HEK293T (cell line): ENCODE results near the gene POLR1F.

Experiments
- CTCF ChIA-PET: fragments of 350-600 bp; formaldehyde crosslinking; extraction: SDS; loops from one replicate; lab custom pipeline; 2021; ENCODE audit warnings: antibody characterized with exemption, inconsistent platforms; lab: Yijun Ruan, JAX
- POLR2A ChIA-PET: fragments of 350-600 bp; formaldehyde crosslinking; extraction: SDS; loops from one replicate; lab custom pipeline; 2020; ENCODE audit warnings: antibody characterized with exemption, inconsistent platforms; lab: Yijun Ruan, JAX
- DNase-seq: peaks from one replicate; pipeline ENCODE4 v3.0.0; 2012; ENCODE audit warnings: mixed read lengths; ENCODE audit errors: extremely low spot score
- ARNT ChIP-seq: fragments of 450-650 bp; IDR thresholded peaks from 2 replicates; pipeline ENCODE4 v1.6.1; 2017; ENCODE audit warnings: mild to moderate bottlenecking
- BHLHE40 ChIP-seq: fragments of 450-650 bp; IDR thresholded peaks from 2 replicates; pipeline ENCODE4 v1.6.1; 2016; ENCODE audit warnings: mild to moderate bottlenecking, moderate library complexity, borderline replicate concordance
- CTBP1 ChIP-seq: fragments of 450-650 bp; IDR thresholded peaks from 2 replicates; pipeline ENCODE4 v1.6.1; 2016; ENCODE audit warnings: borderline replicate concordance
- ELF4 ChIP-seq: fragments of 450-650 bp; IDR thresholded peaks from 2 replicates; pipeline ENCODE4 v1.6.1; 2017; ENCODE audit warnings: antibody characterized with exemption
- FOXA1 ChIP-seq: fragments of 450-650 bp; IDR thresholded peaks from 2 replicates; pipeline ENCODE4 v1.6.1; 2016; ENCODE audit warnings: mild to moderate bottlenecking
- FOXK2 ChIP-seq: fragments of 450-650 bp; IDR thresholded peaks from 2 replicates; pipeline ENCODE4 v1.6.1; 2016; ENCODE audit warnings: mild to moderate bottlenecking
- FOXM1 ChIP-seq: fragments of 450-650 bp; IDR thresholded peaks from 2 replicates; pipeline ENCODE4 v1.6.1; 2017; ENCODE audit warnings: mild to moderate bottlenecking, borderline replicate concordance
- HDGF ChIP-seq: fragments of 450-650 bp; IDR thresholded peaks from 2 replicates; pipeline ENCODE4 v1.6.1; 2017; ENCODE audit warnings: antibody characterized with exemption, borderline replicate concordance
- L3MBTL2 ChIP-seq: fragments of 450-650 bp; conservative IDR thresholded peaks from 2 replicates; pipeline ENCODE4 v1.6.1; 2016; ENCODE audit warnings: mild to moderate bottlenecking
- LEF1 ChIP-seq: fragments of 450-650 bp; IDR thresholded peaks from 2 replicates; pipeline ENCODE4 v1.6.1; 2017; ENCODE audit warnings: mild to moderate bottlenecking, borderline replicate concordance
- NFRKB ChIP-seq: fragments of 450-650 bp; IDR thresholded peaks from 2 replicates; pipeline ENCODE4 v1.6.1; 2016; ENCODE audit warnings: mild to moderate bottlenecking, moderate library complexity
- PKNOX1 ChIP-seq: fragments of 450-650 bp; IDR thresholded peaks from 2 replicates; pipeline ENCODE4 v1.6.1; 2016
- SP1 ChIP-seq: fragments of 450-650 bp; IDR thresholded peaks from 2 replicates; pipeline ENCODE4 v1.6.1; 2017
- SUZ12 ChIP-seq: fragments of 450-650 bp; IDR thresholded peaks from 2 replicates; pipeline ENCODE4 v1.6.1; 2016; ENCODE audit warnings: mild to moderate bottlenecking
- TARDBP ChIP-seq: fragments of 450-650 bp; IDR thresholded peaks from 2 replicates; pipeline ENCODE4 v1.6.1; 2016
- ZNF384 ChIP-seq: fragments of 450-650 bp; IDR thresholded peaks from 2 replicates; pipeline ENCODE4 v1.6.1; 2016

Gene POLR1F

GRCh38 chr7:19674266-19674960, 34.4 kb downstream of the POLR1F start:
- no peak for TF ChIP-seq FOXA1
- no peak for TF ChIP-seq CTBP1
- TF ChIP-seq SP1: no peak
- TF ChIP-seq NFRKB: no peak
- TF ChIP-seq FOXK2: no peak
- no peak for TF ChIP-seq ELF4
- no peak for TF ChIP-seq HDGF
- TF ChIP-seq ARNT: no peak
- no peak for TF ChIP-seq BHLHE40
- DNase-seq: no peak
- ChIA-PET CTCF (interaction anchor here (0.6 kb wide), 1 partner anchor 566 kb away, joined by 4 read pairs; no protein-coding TSS in a partner anchor), POLR2A (no interaction called here)

GRCh38 chr7:19670806-19671205, 38.0 kb downstream of the POLR1F start:
- DNase-seq: no peak
- ChIA-PET POLR2A (no interaction called here), CTCF (no interaction called here)
- no peak for TF ChIP-seq LEF1

- ChIA-PET CTCF (interaction anchor here (1.0 kb wide), 1 partner anchor 543 kb away, joined by 3 read pairs; no protein-coding TSS in a partner anchor), POLR2A (no interaction called here)
- TF ChIP-seq FOXK2 (no peak), LEF1 (no peak), NFRKB (no peak), BHLHE40 (no peak), HDGF (no peak), FOXA1 (no peak), FOXM1 (no peak), ZNF384 (no peak), L3MBTL2 (no peak), TARDBP (no peak), SUZ12 (no peak), CTBP1 (no peak), ARNT (no peak), SP1 (no peak), PKNOX1 (no peak), ELF4 (no peak)
- peak; percentile 17 for DNase-seq
Measured at GRCh38 chr7:19665399-19666008, 43.3 kb downstream of the POLR1F start.

- POLR2A ChIA-PET: no interaction called here
- TF ChIP-seq FOXK2: no peak
- TF ChIP-seq FOXA1: no peak
- TF ChIP-seq FOXM1: no peak
- no peak for TF ChIP-seq TARDBP
- no peak for TF ChIP-seq SUZ12
- no peak for TF ChIP-seq HDGF
- TF ChIP-seq BHLHE40: no peak
- no peak for TF ChIP-seq ARNT
- no peak for TF ChIP-seq L3MBTL2
- TF ChIP-seq ZNF384: no peak
- no peak for TF ChIP-seq SP1
- no peak for TF ChIP-seq PKNOX1
- no peak for TF ChIP-seq LEF1
- no peak for TF ChIP-seq CTBP1
- no peak for DNase-seq
- CTCF ChIA-PET: no interaction called here
Measured at GRCh38 chr7:19663816-19664462, 44.9 kb downstream of the POLR1F start.

GRCh38 chr7:19648791-19649190, 60.0 kb downstream of the POLR1F start:
- no peak for TF ChIP-seq HDGF
- no peak for TF ChIP-seq L3MBTL2
- TF ChIP-seq FOXM1: no peak
- no peak for TF ChIP-seq ZNF384
- TF ChIP-seq NFRKB: no peak
- TF ChIP-seq LEF1: no peak
- TF ChIP-seq ARNT: no peak
- TF ChIP-seq SUZ12: no peak
- no peak for TF ChIP-seq SP1
- TF ChIP-seq PKNOX1: no peak
- no peak for TF ChIP-seq CTBP1
- no peak for TF ChIP-seq ELF4
- no peak for TF ChIP-seq FOXK2
- no peak for TF ChIP-seq TARDBP
- no peak for TF ChIP-seq BHLHE40
- no peak for TF ChIP-seq FOXA1
- POLR2A ChIA-PET: no interaction called here
- CTCF ChIA-PET: no interaction called here
- DNase-seq: no peak
